Breast epithelium (tissue), 4 donors: ENCODE data around the gene INMT. TPM values are rescaled to one million over a fixed set of nuclear protein-coding genes. Genes with fewer than 3 reads are reported as not detected.
A peak's percentile ranks its signal among the peaks of the same experiment; 100 is the strongest.

Experiments used
- DNase-seq, 2 donors: peaks; one replicate each; pipeline ENCODE4 v3.0.0-alpha.2; 2019; ENCODE audit warnings: low spot score in 2 of 2
- H3K27ac ChIP-seq, 2 donors: fragments of 200-600 bp; sonication (generic) in 1 of 2; one replicate each; pipeline ENCODE4 v1.5.1; 2016 to 2019; ENCODE audit warnings: mild to moderate bottlenecking in 1 of 2
- H3K27me3 ChIP-seq, 2 donors: fragments of 200-600 bp; sonication (generic) in 1 of 2; one replicate each; pipeline versions ENCODE4 v1.5.1 to v1.6.0; 2017 to 2019; ENCODE audit warnings: control low read depth in 1 of 2, mild to moderate bottlenecking in 1 of 2
- H3K36me3 ChIP-seq: fragments of 200-600 bp; one replicate; pipeline ENCODE4 v1.5.1; 2019
- H3K4me1 ChIP-seq, 2 donors: fragments of 200-600 bp; sonication (generic); one replicate each; pipeline ENCODE4 v1.5.1; 2016 to 2019; ENCODE audit warnings: control low read depth in 1 of 2
- H3K4me3 ChIP-seq, 3 donors: fragments of 200-600 bp; sonication (generic); 1 replicate in 2 of 3; 2 replicates in 1 of 3; pipeline ENCODE4 v1.5.1; 2016 to 2019; ENCODE audit warnings: mild to moderate bottlenecking in 3 of 3, moderate library complexity in 2 of 3
- H3K9me3 ChIP-seq, 2 donors: fragments of 200-600 bp; sonication (generic) in 1 of 2; one replicate each; pipeline ENCODE4 v1.5.1; 2016 to 2019; ENCODE audit warnings: control low read depth in 1 of 2
- CTCF ChIP-seq, 3 donors: fragments of 450-650 bp; IDR thresholded peaks; one replicate each; pipeline ENCODE4 v1.5.1; 2016 to 2017; ENCODE audit warnings: antibody characterized with exemption in 3 of 3, mild to moderate bottlenecking in 3 of 3, moderate library complexity in 3 of 3
- POLR2A ChIP-seq: fragments of 450-650 bp; IDR thresholded peaks from one replicate; pipeline ENCODE4 v1.6.1; 2016; ENCODE audit warnings: antibody characterized with exemption, mild to moderate bottlenecking, moderate library complexity
- POLR2AphosphoS5 ChIP-seq, 3 donors: sonication (generic); formaldehyde crosslinking; IDR thresholded peaks; one replicate each; pipeline ENCODE4 v1.6.1; 2017; ENCODE audit warnings: antibody characterized with exemption in 3 of 3
- intact Hi-C: fragments of 100-400 bp; cut with DNase I; formaldehyde crosslinking; loops from one replicate; pipeline ENCODE4 v1.15.1; 2023; ENCODE audit warnings: low total_unique reads
- total RNA-seq, 3 donors: library from RNA; depleted of rRNA; stranded (reverse); fragments of >200 nt; gene quantifications; one replicate each; pipeline ENCODE4 v1.1.0, GENCODE V29; 2016

The INMT gene
- total RNA-seq, 3 donors from 2014 or later, result 7.8 to 66.7 (median 26.2) TPM

GRCh38 chr7:30765408-30765807, 13.5 kb downstream of the INMT start:
- TF ChIP-seq POLR2A (no peak), POLR2AphosphoS5 (IDR thresholded peaks at IDR 0.05) (no peak), CTCF (IDR thresholded peaks at IDR 0.05) (no peak)
- intact Hi-C loops, result no loop called here
- no peaks in the 10 kb centered on the region for H3K27me3 ChIP-seq
- H3K9me3 ChIP-seq, result no peaks in the 10 kb centered on the region
- DNase-seq, result no peak
- H3K4me3 ChIP-seq, result no peak overlapping the region
- no peaks in the 10 kb centered on the region for H3K36me3 ChIP-seq
- peak overlapping the region; percentile 2 to 8 for H3K27ac ChIP-seq
- H3K4me1 ChIP-seq, result peaks cover 0 to 6% of the 10 kb centered on the region in 2 donors

- H3K4me3 ChIP-seq, result peak overlapping the region; percentile 74 to 96 (median 85)
- TF ChIP-seq POLR2A (no peak), CTCF (IDR thresholded peaks at IDR 0.05) (no peak), POLR2AphosphoS5 (IDR thresholded peaks at IDR 0.05) (no peak)
- no peaks in the 10 kb centered on the region for H3K27me3 ChIP-seq
- H3K4me1 ChIP-seq, result no peaks in the 10 kb centered on the region
- peak overlapping the region; percentile 86 to 93 for H3K27ac ChIP-seq
- H3K9me3 ChIP-seq, result no peaks in the 10 kb centered on the region
- intact Hi-C loops, result no loop called here
- no peaks in the 10 kb centered on the region for H3K36me3 ChIP-seq
- no peak for DNase-seq
Measured at GRCh38 chr7:30770845-30771173, 18.9 kb downstream of the INMT start.

GRCh38 chr7:30771174-30771879, 19.4 kb downstream of the INMT start, which contains the start of gene MINDY4:
MINDY4 (plus strand) TSS chr7:30771417; CDS start chr7:30771494, 77 bp downstream.
- DNase-seq, result peak; percentile 71 to 79
- intact Hi-C loops, result no loop called here
- Histone ChIP-seq H3K36me3 (no peaks in the 10 kb centered on the region), H3K9me3 (no peaks in the 10 kb centered on the region), H3K4me1 (no peaks in the 10 kb centered on the region), H3K27ac (peak within 1 kb of the TSS; percentile 86 to 93), H3K4me3 (peak within 1 kb of the TSS; percentile 74 to 96 (median 85)), H3K27me3 (no peaks in the 10 kb centered on the region)
- TF ChIP-seq POLR2A (no peak), CTCF (IDR thresholded peaks at IDR 0.05) (peak in 1 of 3 donors; percentile 13), POLR2AphosphoS5 (IDR thresholded peaks at IDR 0.05) (peak in 2 of 3 donors; percentile 35 to 37)

- H3K9me3 ChIP-seq, result no peaks in the 10 kb centered on the region
- TF ChIP-seq POLR2AphosphoS5 (IDR thresholded peaks at IDR 0.05), result no peak
- no peak for TF ChIP-seq CTCF (IDR thresholded peaks at IDR 0.05)
- no peak for TF ChIP-seq POLR2A
- no peaks in the 10 kb centered on the region for H3K4me1 ChIP-seq
- intact Hi-C loops, result no loop called here
- no peaks in the 10 kb centered on the region for H3K27me3 ChIP-seq
- peak overlapping the region; percentile 86 to 93 for H3K27ac ChIP-seq
- peak overlapping the region; percentile 74 to 96 (median 85) for H3K4me3 ChIP-seq
- no peak for DNase-seq
- no peaks in the 10 kb centered on the region for H3K36me3 ChIP-seq
Measured at GRCh38 chr7:30771880-30772425, 20.0 kb downstream of the INMT start.

GRCh38 chr7:30772984-30773383, 21.0 kb downstream of the INMT start:
- Histone ChIP-seq H3K27me3 (no peaks in the 10 kb centered on the region), H3K4me3 (no peak overlapping the region), H3K36me3 (no peaks in the 10 kb centered on the region), H3K9me3 (no peaks in the 10 kb centered on the region), H3K27ac (no peak overlapping the region), H3K4me1 (no peaks in the 10 kb centered on the region)
- no peak for DNase-seq
- intact Hi-C loops, result no loop called here
- TF ChIP-seq POLR2AphosphoS5 (IDR thresholded peaks at IDR 0.05) (no peak), CTCF (IDR thresholded peaks at IDR 0.05) (no peak), POLR2A (no peak)
